Measurements from ENCODE around the gene MPPED1. TPM values are rescaled to one million over a fixed set of nuclear protein-coding genes. Genes with fewer than 3 reads are reported as not detected.

The MPPED1 gene
- total RNA-seq, 1 donor from 2014 or later: 1.7 TPM

GRCh38 chr22:43470941-43471585 is 59.2 kb downstream of the MPPED1 start:
- DNase-seq (ENCODE audit: low read depth, low spot score): no peak
- H3K27ac Mint-ChIP-seq (ENCODE audit: unreplicated experiment): no peak overlapping the region

GRCh38 chr22:43471606-43472135 is 59.9 kb downstream of the MPPED1 start:
- Mint-ChIP-seq H3K4me1 (peaks cover 15% of the 10 kb centered on the region), H3K27me3 (ENCODE audit: low read depth) (peaks cover 36% of the 10 kb centered on the region), H3K9me3 (peaks cover 4% of the 10 kb centered on the region), H3K27ac (ENCODE audit: unreplicated experiment) (no peak overlapping the region), H3K36me3 (ENCODE audit: low read depth) (no peaks in the 10 kb centered on the region), H3K4me3 (no peak overlapping the region)
- no peak for TF ChIP-seq CTCF (conservative IDR thresholded peaks at IDR 0.05)
- no peak for DNase-seq (ENCODE audit: low read depth, low spot score)

More at GRCh38 chr22:43470941-43471585, 59.2 kb downstream of the MPPED1 start:
- H3K9me3 Mint-ChIP-seq: peaks cover 4% of the 10 kb centered on the region
- no peak for TF ChIP-seq CTCF (conservative IDR thresholded peaks at IDR 0.05)
- peaks cover 42% of the 10 kb centered on the region for H3K27me3 Mint-ChIP-seq (ENCODE audit: low read depth)
- H3K4me1 Mint-ChIP-seq: peaks cover 15% of the 10 kb centered on the region
- H3K4me3 Mint-ChIP-seq: no peak overlapping the region
- no peaks in the 10 kb centered on the region for H3K36me3 Mint-ChIP-seq (ENCODE audit: low read depth)

- DNase-seq (ENCODE audit: low read depth, low spot score): no peak
- H3K4me3 Mint-ChIP-seq: no peak overlapping the region
- peaks cover 24% of the 10 kb centered on the region for H3K27me3 Mint-ChIP-seq (ENCODE audit: low read depth)
- H3K27ac Mint-ChIP-seq (ENCODE audit: unreplicated experiment): no peak overlapping the region
- H3K36me3 Mint-ChIP-seq (ENCODE audit: low read depth): no peaks in the 10 kb centered on the region
- TF ChIP-seq CTCF (conservative IDR thresholded peaks at IDR 0.05): no peak
- H3K9me3 Mint-ChIP-seq: peaks cover 4% of the 10 kb centered on the region
- peaks cover 15% of the 10 kb centered on the region for H3K4me1 Mint-ChIP-seq
Measured at GRCh38 chr22:43473031-43473430, 61.2 kb downstream of the MPPED1 start.

GRCh38 chr22:43473441-43473840 is 61.6 kb downstream of the MPPED1 start:
- no peak for TF ChIP-seq CTCF (conservative IDR thresholded peaks at IDR 0.05)

GRCh38 chr22:43474161-43475101 is 62.6 kb downstream of the MPPED1 start:
- Mint-ChIP-seq H3K4me3 (no peak overlapping the region), H3K27me3 (ENCODE audit: low read depth) (peaks cover 10% of the 10 kb centered on the region), H3K4me1 (peaks cover 15% of the 10 kb centered on the region), H3K27ac (ENCODE audit: unreplicated experiment) (no peak overlapping the region), H3K36me3 (ENCODE audit: low read depth) (no peaks in the 10 kb centered on the region), H3K9me3 (peaks cover 4% of the 10 kb centered on the region)
- DNase-seq (ENCODE audit: low read depth, low spot score): no peak
- TF ChIP-seq CTCF (conservative IDR thresholded peaks at IDR 0.05): no peak

More at GRCh38 chr22:43473441-43473840, 61.6 kb downstream of the MPPED1 start:
- Mint-ChIP-seq H3K9me3 (peaks cover 4% of the 10 kb centered on the region), H3K36me3 (ENCODE audit: low read depth) (no peaks in the 10 kb centered on the region), H3K27ac (ENCODE audit: unreplicated experiment) (no peak overlapping the region), H3K4me1 (peaks cover 15% of the 10 kb centered on the region), H3K4me3 (no peak overlapping the region), H3K27me3 (ENCODE audit: low read depth) (peaks cover 20% of the 10 kb centered on the region)
- no peak for DNase-seq (ENCODE audit: low read depth, low spot score)
